AG09309 (cell line): ENCODE measurements around the gene CXCR4.

ENCODE experiments used
- DNase-seq: peaks from one replicate; pipeline ENCODE4 v3.0.0-alpha.2; 2010; ENCODE audit warnings: low read depth
- H3K4me3 ChIP-seq: 2 replicates; pipeline ENCODE4 v1.5.1; 2011; ENCODE audit warnings: mild to moderate bottlenecking, low read depth, low read length, moderate library complexity; ENCODE audit not compliant: control insufficient read depth
- TF ChIP-seq, protein P1 (sequence below): IDR thresholded peaks from 2 replicates; pipeline ENCODE4 v1.5.1; 2011; ENCODE audit warnings: mild to moderate bottlenecking, low read depth, low read length, inconsistent platforms; ENCODE audit not compliant: insufficient read depth, control insufficient read depth; ENCODE audit errors: missing control alignments

The CXCR4 gene

DNA sequence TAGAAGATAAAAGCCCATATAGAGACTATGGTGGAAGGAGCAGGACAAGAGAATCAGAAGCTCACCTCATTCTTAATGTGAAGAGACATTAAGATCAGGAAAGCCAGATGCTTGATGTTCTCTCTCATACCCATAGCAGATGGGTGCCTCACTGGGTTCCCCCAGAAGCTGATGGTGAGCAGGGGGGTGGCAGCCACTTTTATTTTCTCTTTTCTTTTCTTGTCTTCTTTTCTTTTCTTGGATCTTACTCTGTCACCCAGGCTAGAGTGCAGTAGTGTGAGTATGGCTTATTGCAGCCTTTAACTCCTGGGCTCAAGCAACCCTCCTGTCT lies 14.8 kb upstream of the CXCR4 start:
- no peak overlapping the region for H3K4me3 ChIP-seq
- no peak for DNase-seq
- TF ChIP-seq, protein P1, sequence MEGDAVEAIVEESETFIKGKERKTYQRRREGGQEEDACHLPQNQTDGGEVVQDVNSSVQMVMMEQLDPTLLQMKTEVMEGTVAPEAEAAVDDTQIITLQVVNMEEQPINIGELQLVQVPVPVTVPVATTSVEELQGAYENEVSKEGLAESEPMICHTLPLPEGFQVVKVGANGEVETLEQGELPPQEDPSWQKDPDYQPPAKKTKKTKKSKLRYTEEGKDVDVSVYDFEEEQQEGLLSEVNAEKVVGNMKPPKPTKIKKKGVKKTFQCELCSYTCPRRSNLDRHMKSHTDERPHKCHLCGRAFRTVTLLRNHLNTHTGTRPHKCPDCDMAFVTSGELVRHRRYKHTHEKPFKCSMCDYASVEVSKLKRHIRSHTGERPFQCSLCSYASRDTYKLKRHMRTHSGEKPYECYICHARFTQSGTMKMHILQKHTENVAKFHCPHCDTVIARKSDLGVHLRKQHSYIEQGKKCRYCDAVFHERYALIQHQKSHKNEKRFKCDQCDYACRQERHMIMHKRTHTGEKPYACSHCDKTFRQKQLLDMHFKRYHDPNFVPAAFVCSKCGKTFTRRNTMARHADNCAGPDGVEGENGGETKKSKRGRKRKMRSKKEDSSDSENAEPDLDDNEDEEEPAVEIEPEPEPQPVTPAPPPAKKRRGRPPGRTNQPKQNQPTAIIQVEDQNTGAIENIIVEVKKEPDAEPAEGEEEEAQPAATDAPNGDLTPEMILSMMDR, result no peak

DNA sequence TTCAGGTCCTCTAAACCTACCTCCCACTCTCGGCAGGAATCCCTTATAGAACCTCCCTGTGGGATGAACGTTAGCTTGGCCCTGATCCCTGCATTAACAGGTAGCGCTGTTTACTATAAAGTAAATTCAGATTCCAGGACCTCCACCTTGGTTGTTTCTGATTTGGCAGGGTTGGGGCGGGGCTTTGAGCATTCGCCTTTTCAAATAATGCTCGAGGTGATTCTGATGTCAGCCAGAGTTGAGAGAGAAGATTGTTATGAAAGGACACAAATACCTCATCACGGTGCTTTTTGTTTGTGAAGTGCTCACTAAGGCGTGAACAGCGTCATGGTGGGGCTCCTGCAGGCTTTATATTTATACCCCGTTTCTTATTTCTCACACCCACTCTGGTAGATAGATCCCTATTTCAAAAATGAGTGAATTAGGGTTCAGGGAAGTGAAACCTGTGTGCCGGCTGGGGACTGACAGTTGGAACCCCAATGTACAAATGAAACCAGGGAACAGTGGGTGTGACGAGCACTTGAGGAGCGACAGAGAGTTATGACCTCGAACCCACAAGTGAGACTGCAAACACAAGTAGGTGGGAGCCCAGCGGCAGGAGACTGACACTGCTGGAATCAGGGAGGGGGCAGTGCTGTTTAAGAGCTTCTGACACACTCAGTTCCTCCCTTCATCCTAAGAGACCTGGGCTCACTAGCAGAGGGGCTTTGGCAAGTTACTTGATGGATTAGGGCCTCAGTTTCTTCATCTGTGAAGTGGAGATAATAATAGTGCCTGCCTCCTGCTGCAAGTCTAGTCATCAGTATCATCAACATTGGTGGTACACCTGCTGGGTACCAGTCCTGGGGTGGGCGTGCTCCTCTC lies 14.2 kb upstream of the CXCR4 start:
- no peak overlapping the region for H3K4me3 ChIP-seq
- DNase-seq, result no peak
- TF ChIP-seq, protein P1, result no peak

DNA sequence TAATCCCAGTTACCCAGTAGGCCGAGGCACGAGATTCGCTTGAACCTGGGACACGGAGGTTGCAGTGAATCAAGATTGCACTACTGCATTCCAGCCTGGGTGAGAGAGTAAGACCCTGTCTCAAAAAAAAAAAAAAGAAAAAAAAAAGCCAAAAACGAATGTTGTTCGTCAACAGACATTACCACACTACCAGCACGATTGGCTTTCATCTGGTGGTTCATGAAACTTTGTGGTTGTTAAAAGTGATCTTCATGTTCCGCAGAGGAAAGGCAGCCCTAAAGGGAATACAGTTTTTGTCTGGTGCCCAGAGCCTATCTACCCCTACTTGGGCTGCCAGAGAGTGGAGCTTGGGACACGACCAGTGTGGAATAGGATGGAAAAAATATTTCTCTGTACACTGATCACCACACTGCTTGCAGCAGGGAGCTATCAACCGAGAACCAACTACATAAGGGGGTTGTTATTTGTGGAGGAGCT lies 13.6 kb upstream of the CXCR4 start:
- no peak for DNase-seq
- H3K4me3 ChIP-seq, result no peak overlapping the region
- TF ChIP-seq, protein P1, result no peak

DNA sequence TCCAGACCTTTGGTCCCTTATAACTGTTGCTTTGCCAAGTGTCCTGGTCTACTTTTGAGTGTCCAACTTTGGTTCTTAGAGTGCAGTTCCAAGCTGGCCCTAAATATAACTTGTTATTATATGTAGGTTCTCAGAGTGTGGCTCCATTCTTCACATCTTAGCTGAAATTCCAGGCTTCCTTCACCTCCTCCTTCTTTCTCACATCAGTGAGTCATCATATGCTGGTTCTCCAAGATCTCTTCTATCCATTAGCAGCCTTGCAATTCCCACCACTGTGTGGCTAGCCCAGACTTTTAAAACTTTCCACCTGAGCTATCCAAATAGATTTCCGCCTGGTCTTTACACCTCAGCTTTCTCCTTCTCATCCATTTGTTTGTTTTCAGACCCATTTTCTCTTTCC lies 12.6 kb upstream of the CXCR4 start:
- no peak for DNase-seq
- TF ChIP-seq, protein P1, result no peak
- no peak overlapping the region for H3K4me3 ChIP-seq

DNA sequence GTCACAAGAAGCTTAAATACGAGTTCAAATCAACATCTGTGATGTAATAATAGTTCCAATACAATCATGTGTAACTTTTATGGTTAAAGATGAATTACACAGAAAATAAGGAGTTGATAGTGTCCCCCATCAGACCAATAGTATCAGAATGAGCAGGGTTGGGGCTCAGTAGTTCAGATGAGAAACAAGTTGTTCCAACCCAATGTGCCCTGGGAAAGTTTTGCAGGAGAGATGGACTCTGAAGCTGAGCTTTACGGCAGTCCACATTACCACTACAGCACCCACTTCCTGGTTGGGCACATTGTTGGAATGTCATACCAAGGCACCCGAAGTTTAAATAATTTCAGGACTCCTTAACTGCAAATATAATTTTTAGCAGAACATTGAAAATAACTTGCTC lies 12.1 kb upstream of the CXCR4 start:
- no peak for DNase-seq
- TF ChIP-seq, protein P1, result no peak
- no peak overlapping the region for H3K4me3 ChIP-seq

DNA sequence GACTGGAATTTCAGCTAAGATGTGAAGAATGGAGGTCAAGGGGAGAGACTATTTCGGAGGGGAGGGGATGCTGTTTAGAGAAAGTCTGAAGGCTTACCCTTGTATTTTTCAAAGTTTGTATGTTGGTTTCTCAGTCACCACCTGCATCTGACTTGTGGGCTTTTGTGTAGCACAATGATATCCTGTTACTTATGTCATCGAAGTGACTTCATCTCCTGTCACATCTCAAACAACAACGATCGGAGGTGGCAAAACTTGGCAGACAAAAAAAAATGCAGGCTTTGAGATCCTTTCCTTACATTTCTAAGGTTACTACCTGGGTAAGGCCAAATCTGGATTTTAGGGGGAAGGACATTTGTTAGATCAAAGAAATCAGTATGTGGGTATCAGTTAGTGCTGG lies 11.7 kb upstream of the CXCR4 start:
- TF ChIP-seq, protein P1, result no peak
- no peak overlapping the region for H3K4me3 ChIP-seq
- DNase-seq, result no peak
